HepG2 (cell line): ENCODE data around the gene DDIT4. TPM values are rescaled to one million over a fixed set of nuclear protein-coding genes. Genes with fewer than 3 reads are reported as not detected.
A peak's percentile ranks its signal among the peaks of the same experiment; 100 is the strongest.

ENCODE experiments used
- ATAC-seq: fragments of 200-7000 bp; cut with Tn5 transposase; 3 replicates; pipeline ENCODE4 v1.9.1; 2020; ENCODE audit warnings: mild to moderate bottlenecking, moderate library complexity
- BruUV-seq: library from RNA; stranded (reverse); fragments of 400-500 nt; replicated peaks from 2 replicates; lab custom pipeline; 2021; lab: Mats Ljungman, UMichigan
- CTCF ChIA-PET: fragments of 300-600 bp; formaldehyde crosslinking; extraction: SDS; loops from one replicate; lab custom pipeline; 2021; ENCODE audit warnings: low total read pairs, inconsistent platforms, low intra/inter-chr PET ratio; lab: Yijun Ruan, JAX
- POLR2A ChIA-PET: fragments of 350-600 bp; sonication (Branson Sonifier 250); formaldehyde crosslinking; loops from one replicate; lab custom pipeline; 2020; ENCODE audit warnings: antibody characterized with exemption, inconsistent platforms; lab: Yijun Ruan, JAX
- DNase-seq: peaks from one replicate; pipeline ENCODE4 v3.0.0-alpha.2; 2015; ENCODE audit warnings: low spot score
- FAIRE-seq: peaks from 3 replicates; lab custom pipeline; 2011; peaks lifted over from hg19 to GRCh38; lab: Jason Lieb, UNC
- H2AFZ ChIP-seq: one replicate; pipeline ENCODE4 v1.6.1; 2011; ENCODE audit warnings: low read length, inconsistent platforms
- H3K27ac ChIP-seq: fragments of 300-600 bp; 3 replicates; pipeline ENCODE4 v1.8.0; 2011; ENCODE audit warnings: mixed run types, mild to moderate bottlenecking, mixed read lengths, low read length, inconsistent platforms; ENCODE audit not compliant: insufficient read depth; ENCODE audit errors: extremely low read length
- H3K27me3 ChIP-seq, 2 experiments: fragments of 200-600 bp in 1 of 2; 2 replicates in 1 of 2; 3 replicates in 1 of 2; pipeline versions ENCODE4 v1.6.0 to v1.8.0; 2011; ENCODE audit warnings: low read length in 2 of 2, mild to moderate bottlenecking in 2 of 2, moderate library complexity in 2 of 2, inconsistent platforms in 1 of 2; ENCODE audit not compliant: insufficient read depth in 2 of 2, control insufficient read depth in 1 of 2
- H3K36me3 ChIP-seq, 2 experiments: fragments of 200-600 bp in 1 of 2; replicated peaks in 1 of 2; 2 replicates in 1 of 2; 3 replicates in 1 of 2; pipeline versions ENCODE4 v1.5.1 to v1.8.0; 2011; ENCODE audit warnings: low read length in 2 of 2, inconsistent platforms in 1 of 2; ENCODE audit not compliant: insufficient read depth in 2 of 2, control insufficient read depth in 1 of 2
- H3K4me1 ChIP-seq: 2 replicates; pipeline ENCODE4 v1.5.1; 2012; ENCODE audit warnings: low read length, inconsistent platforms; ENCODE audit not compliant: insufficient read depth
- H3K4me2 ChIP-seq: 2 replicates; pipeline ENCODE4 v1.6.0; 2011; ENCODE audit warnings: low read depth, low read length, inconsistent platforms
- H3K4me3 ChIP-seq, 3 experiments: fragments of 200-600 bp in 1 of 3; sonication (generic), shearing (Covaris generic) in 1 of 3; replicated peaks in 1 of 3; 2 replicates each; pipeline ENCODE4 v1.5.1; 2011 to 2016; ENCODE audit warnings: low read length in 3 of 3, inconsistent platforms in 2 of 3, low read depth in 2 of 3, mild to moderate bottlenecking in 2 of 3, control low read depth in 1 of 3, mixed read lengths in 1 of 3; ENCODE audit not compliant: insufficient read depth in 1 of 3
- H3K79me2 ChIP-seq: one replicate; pipeline ENCODE4 v1.6.1; 2011; ENCODE audit warnings: low read length, inconsistent platforms; ENCODE audit not compliant: insufficient read depth
- H3K9ac ChIP-seq: 2 replicates; pipeline ENCODE4 v1.6.0; 2011; ENCODE audit warnings: mild to moderate bottlenecking, low read depth, low read length, inconsistent platforms; ENCODE audit not compliant: insufficient read depth
- H3K9me3 ChIP-seq: 2 replicates; pipeline ENCODE4 v1.5.1; 2012; ENCODE audit warnings: mild to moderate bottlenecking, low read length
- H4K20me1 ChIP-seq: 2 replicates; pipeline ENCODE4 v1.6.0; 2011; ENCODE audit warnings: inconsistent platforms, mild to moderate bottlenecking, low read length, moderate library complexity; ENCODE audit not compliant: insufficient read depth
- CHD4 ChIP-seq: fragments of 200-600 bp; sonication (generic); IDR thresholded peaks from 2 replicates; pipeline ENCODE4 v1.7.0; 2017; ENCODE audit warnings: mild to moderate bottlenecking, low read length, borderline replicate concordance
- FOXA3 ChIP-seq: IDR thresholded peaks from 2 replicates; pipeline ENCODE4 v1.6.1; 2016; ENCODE audit warnings: missing genetic modification reagents, missing compliant biosample characterization
- HNF1A ChIP-seq, 2 experiments: sonication (generic) in 1 of 2; formaldehyde crosslinking in 1 of 2; IDR thresholded peaks; 2 replicates each; pipeline versions ENCODE4 v1.4.0 to v1.6.1; 2016 to 2020; ENCODE audit warnings: borderline replicate concordance in 1 of 2, low read depth in 1 of 2, mild to moderate bottlenecking in 1 of 2, missing genetic modification reagents in 1 of 2
- KLF15 ChIP-seq: sonication (generic); formaldehyde crosslinking; IDR thresholded peaks from 2 replicates; pipeline ENCODE4 v1.8.1; 2023; ENCODE audit warnings: borderline replicate concordance, mild to moderate bottlenecking, inconsistent platforms, missing genetic modification reagents, mixed read lengths
- MLX ChIP-seq: IDR thresholded peaks from 2 replicates; pipeline ENCODE4 v1.6.1; 2016
- PRDM15 ChIP-seq: sonication (generic); formaldehyde crosslinking; IDR thresholded peaks from 2 replicates; pipeline ENCODE4 v1.4.0; 2020; ENCODE audit warnings: missing genetic modification reagents
- RBFOX2 ChIP-seq: fragments of 200-400 bp; formaldehyde crosslinking; IDR thresholded peaks from 2 replicates; pipeline ENCODE4 v1.6.1; 2017; ENCODE audit warnings: low read depth, mild to moderate bottlenecking, low read length
- SALL1 ChIP-seq: sonication (generic); formaldehyde crosslinking; IDR thresholded peaks from 2 replicates; pipeline ENCODE4 v1.8.0; 2022; ENCODE audit warnings: mild to moderate bottlenecking, missing genetic modification reagents
- ZFP91 ChIP-seq: sonication (generic); formaldehyde crosslinking; IDR thresholded peaks from 2 replicates; pipeline ENCODE4 v1.9.0; 2022; ENCODE audit warnings: missing genetic modification reagents, mild to moderate bottlenecking, borderline replicate concordance
- ZNF20 ChIP-seq: sonication (generic); formaldehyde crosslinking; IDR thresholded peaks from 2 replicates; pipeline ENCODE4 v1.4.0; 2020; ENCODE audit warnings: mild to moderate bottlenecking, moderate library complexity, missing genetic modification reagents
- ZNF225 ChIP-seq: sonication (generic); formaldehyde crosslinking; IDR thresholded peaks from 2 replicates; pipeline ENCODE4 v1.4.0; 2020; ENCODE audit warnings: mild to moderate bottlenecking, missing genetic modification reagents
- WGBS: methylation state at CpG from one replicate; pipeline ENCODE4 v1.1.6; 2017; ENCODE audit warnings: low lambda C conversion rate; 5-methylcytosine and 5-hydroxymethylcytosine counted together
- in situ Hi-C: cut with HindIII; loops from 2 replicates; pipeline ENCODE4 v1.10.0; 2017; ENCODE audit warnings: low pct_unique_long_range_greater_than_20kb; ENCODE audit not compliant: extremely low pct_ligation_motif_present
- intact Hi-C: fragments of 100-400 bp; cut with micrococcal nuclease; formaldehyde crosslinking; loops from one replicate; pipeline ENCODE4 v1.10.0; 2022; ENCODE audit not compliant: unreplicated experiment
- polyA plus RNA-seq, 8 experiments: library from polyadenylated mRNA; depleted of rRNA in 3 of 8; stranded (reverse) in 7 of 8; unstranded in 1 of 8; fragments of >200 nt; fragmentation: Illumina TruSeq in 4 of 8; extraction: Trizol in 4 of 8; gene quantifications; 2 replicates each; pipeline versions ENCODE4 v1.2.1 to v1.2.3, GENCODE V29; 2011 to 2016; ENCODE audit warnings: low read depth in 4 of 8, missing spikeins in 1 of 8, mixed read lengths in 1 of 8; ENCODE audit not compliant: insufficient read depth in 1 of 8
- total RNA-seq, 5 experiments: library from RNA; depleted of rRNA; stranded (reverse); fragments of >200 nt; fragmentation: Illumina TruSeq; extraction: Trizol; gene quantifications; 2 replicates each; pipeline ENCODE4 v1.2.3, GENCODE V29; 2016; ENCODE audit warnings: low read depth in 1 of 5

DDIT4 gene
- total and polyA plus RNA-seq, 2 of the 13 experiments (the other 11 are each of a cell fraction or from before 2014, with no cell fraction given), result 35.6 to 40.7 TPM

- Histone ChIP-seq H3K27ac (no peak overlapping the region), H3K79me2 (no peaks in the 10 kb centered on the region), H3K9ac (peak overlapping the region; percentile 49; the same call in 1 of the 2 replicates), H4K20me1 (no peaks in the 10 kb centered on the region), H3K4me1 (peaks cover 53% of the 10 kb centered on the region), H2AFZ (peak overlapping the region; percentile 79), H3K9me3 (no peaks in the 10 kb centered on the region), H3K36me3 (no peaks in the 10 kb centered on the region), H3K4me2 (peak overlapping the region; percentile 95), H3K27me3 (no peaks in the 10 kb centered on the region), H3K4me3 (peak overlapping the region; percentile 5 to 55 (median 20); a peak in 3 of 6 replicates)
- FAIRE-seq (no peak), DNase-seq (no peak), ATAC-seq (peak; percentile 56)
- ChIA-PET CTCF (no interaction called here), POLR2A (interaction anchor here (0.8 to 11.9 kb wide), 10 partner anchors 9 to 111 kb away, joined by 3 to 168 read pairs (median 6); partner anchors contain the start of genes ANAPC16, ASCC1 and DDIT4)
- no TSS peak for BruUV-seq
- in situ Hi-C loops, result no loop called here
- WGBS, result 34% methylated on average over 17 of the region's 21 CpGs
- intact Hi-C loops, result no loop called here
- TF ChIP-seq PRDM15 (CRISPR knock-in tag) (0 out of 2 replicates have a peak, but pooled peaks have one; percentile 36), ZNF225 (peak; percentile 28; the same call in 1 of the 2 replicates), FOXA3 (no peak), ZNF20 (no peak), ZFP91 (peak; percentile 62; the same call in 1 of the 2 replicates), MLX (CRISPR knock-in tag) (no peak), SALL1 (CRISPR knock-in tag) (peak; percentile 16; the same call in 1 of the 2 replicates), HNF1A (IDR thresholded peaks at IDR 0.05; ENCODE audit: low read depth) (no peak), HNF1A (CRISPR knock-in tag; IDR thresholded peaks at IDR 0.05; ENCODE audit: borderline replicate concordance) (no peak), RBFOX2 (no peak), KLF15 (no peak), CHD4 (no peak)
Observed at GRCh38 chr10:72309290-72310240, 35.8 kb downstream of the DDIT4 start.
